Trophoblast cell (in vitro differentiated cells and primary cell): Measurements from ENCODE around the gene STX2. TPM values are rescaled to one million over a fixed set of nuclear protein-coding genes. Genes with fewer than 3 reads are reported as not detected.
A peak's percentile ranks its signal among the peaks of the same experiment; 100 is the strongest.
"Not testable (repeated sequence)": the region's sequence is repeated elsewhere in the genome, so short reads cannot be mapped to it uniquely, and the experiment has no call there.

ENCODE experiments used
- DNase-seq, 2 donors: peaks; one replicate each; pipeline ENCODE4 v3.0.0-alpha.2; 2016
- H2AFZ ChIP-seq: 2 replicates; pipeline ENCODE4 v1.6.1; 2013; ENCODE audit warnings: low read length, moderate library complexity, mild to moderate bottlenecking; ENCODE audit not compliant: insufficient read depth, poor library complexity
- H2AK5ac ChIP-seq: 2 replicates; pipeline ENCODE4 v1.6.1; 2013; ENCODE audit warnings: mild to moderate bottlenecking, low read length
- H2BK120ac ChIP-seq: 2 replicates; pipeline ENCODE4 v1.6.1; 2013; ENCODE audit warnings: low read length, mild to moderate bottlenecking, moderate library complexity; ENCODE audit not compliant: insufficient read depth, poor library complexity
- H2BK12ac ChIP-seq: 2 replicates; pipeline ENCODE4 v1.6.1; 2013; ENCODE audit warnings: mild to moderate bottlenecking, low read length, moderate library complexity
- H2BK5ac ChIP-seq: 2 replicates; pipeline ENCODE4 v1.6.1; 2013; ENCODE audit warnings: low read length, low read depth, moderate library complexity, mild to moderate bottlenecking; ENCODE audit not compliant: poor library complexity
- H3K14ac ChIP-seq: 2 replicates; pipeline ENCODE4 v1.6.1; 2013; ENCODE audit warnings: mild to moderate bottlenecking, low read length
- H3K18ac ChIP-seq: 2 replicates; pipeline ENCODE4 v1.6.1; 2013; ENCODE audit warnings: mild to moderate bottlenecking, low read length
- H3K23ac ChIP-seq: 2 replicates; pipeline ENCODE4 v1.6.1; 2013; ENCODE audit warnings: low read length
- H3K27ac ChIP-seq: 2 replicates; pipeline ENCODE4 v1.5.1; 2013; ENCODE audit warnings: low read depth, mild to moderate bottlenecking, inconsistent platforms, low read length, moderate library complexity
- H3K27me3 ChIP-seq: 2 replicates; pipeline ENCODE4 v1.6.1; 2013; ENCODE audit warnings: inconsistent platforms, mild to moderate bottlenecking, low read length, moderate library complexity; ENCODE audit not compliant: insufficient read depth
- H3K36me3 ChIP-seq, 2 experiments: 1 replicate in 1 of 2; 2 replicates in 1 of 2; pipeline ENCODE4 v1.6.1; 2013; ENCODE audit warnings: low read length in 2 of 2, mild to moderate bottlenecking in 2 of 2, moderate library complexity in 1 of 2; ENCODE audit not compliant: insufficient read depth in 2 of 2, control insufficient read depth in 1 of 2
- H3K4ac ChIP-seq: 2 replicates; pipeline ENCODE4 v1.6.1; 2013; ENCODE audit warnings: low read depth, mild to moderate bottlenecking, low read length, moderate library complexity
- H3K4me1 ChIP-seq, 2 experiments: 1 replicate in 1 of 2; 2 replicates in 1 of 2; pipeline ENCODE4 v1.6.1; 2013; ENCODE audit warnings: low read length in 2 of 2, mild to moderate bottlenecking in 2 of 2, moderate library complexity in 1 of 2; ENCODE audit not compliant: insufficient read depth in 2 of 2, control insufficient read depth in 1 of 2
- H3K4me2 ChIP-seq: 2 replicates; pipeline ENCODE4 v1.6.1; 2013; ENCODE audit warnings: inconsistent platforms, mild to moderate bottlenecking, low read length, moderate library complexity
- H3K4me3 ChIP-seq: 2 replicates; pipeline ENCODE4 v1.5.1; 2013; ENCODE audit warnings: mild to moderate bottlenecking, low read depth, low read length, inconsistent platforms
- H3K79me1 ChIP-seq: one replicate; pipeline ENCODE4 v1.6.1; 2013; ENCODE audit warnings: low read length
- H3K79me2 ChIP-seq: 2 replicates; pipeline ENCODE4 v1.6.1; 2013; ENCODE audit warnings: low read length, mild to moderate bottlenecking; ENCODE audit not compliant: control insufficient read depth, insufficient read depth, poor library complexity
- H3K9ac ChIP-seq: 2 replicates; pipeline ENCODE4 v1.6.1; 2013; ENCODE audit warnings: mild to moderate bottlenecking, low read length
- H3K9me3 ChIP-seq: 2 replicates; pipeline ENCODE4 v1.6.1; 2013; ENCODE audit warnings: low read depth, mild to moderate bottlenecking, control low read depth, inconsistent platforms, low read length; ENCODE audit not compliant: insufficient read depth
- H4K12ac ChIP-seq: 2 replicates; pipeline ENCODE4 v1.6.1; 2013; ENCODE audit warnings: low read depth, mild to moderate bottlenecking, low read length, moderate library complexity
- H4K8ac ChIP-seq: 2 replicates; pipeline ENCODE4 v1.6.1; 2013; ENCODE audit warnings: low read depth, mild to moderate bottlenecking, low read length, moderate library complexity
- H4K91ac ChIP-seq: one replicate; pipeline ENCODE4 v1.6.1; 2013; ENCODE audit warnings: low read depth, mild to moderate bottlenecking, low read length, moderate library complexity
- WGBS: extraction: QIAGEN DNeasy Blood & Tissue Kit; methylation state at CpG from one replicate; pipeline ENCODE4 v1.1.7; 2013; ENCODE audit warnings: missing lambda C conversion rate; ENCODE audit not compliant: insufficient read length, insufficient coverage; ENCODE audit errors: extremely low coverage; 5-methylcytosine and 5-hydroxymethylcytosine counted together
- polyA plus RNA-seq: library from polyadenylated mRNA; stranded (reverse); fragments of 200-250 nt; gene quantifications from 2 replicates; pipeline ENCODE4 v1.2.3, GENCODE V29; 2013

The STX2 gene
- 14.4 and 15.3 TPM in 2 replicates for polyA plus RNA-seq

DNA sequence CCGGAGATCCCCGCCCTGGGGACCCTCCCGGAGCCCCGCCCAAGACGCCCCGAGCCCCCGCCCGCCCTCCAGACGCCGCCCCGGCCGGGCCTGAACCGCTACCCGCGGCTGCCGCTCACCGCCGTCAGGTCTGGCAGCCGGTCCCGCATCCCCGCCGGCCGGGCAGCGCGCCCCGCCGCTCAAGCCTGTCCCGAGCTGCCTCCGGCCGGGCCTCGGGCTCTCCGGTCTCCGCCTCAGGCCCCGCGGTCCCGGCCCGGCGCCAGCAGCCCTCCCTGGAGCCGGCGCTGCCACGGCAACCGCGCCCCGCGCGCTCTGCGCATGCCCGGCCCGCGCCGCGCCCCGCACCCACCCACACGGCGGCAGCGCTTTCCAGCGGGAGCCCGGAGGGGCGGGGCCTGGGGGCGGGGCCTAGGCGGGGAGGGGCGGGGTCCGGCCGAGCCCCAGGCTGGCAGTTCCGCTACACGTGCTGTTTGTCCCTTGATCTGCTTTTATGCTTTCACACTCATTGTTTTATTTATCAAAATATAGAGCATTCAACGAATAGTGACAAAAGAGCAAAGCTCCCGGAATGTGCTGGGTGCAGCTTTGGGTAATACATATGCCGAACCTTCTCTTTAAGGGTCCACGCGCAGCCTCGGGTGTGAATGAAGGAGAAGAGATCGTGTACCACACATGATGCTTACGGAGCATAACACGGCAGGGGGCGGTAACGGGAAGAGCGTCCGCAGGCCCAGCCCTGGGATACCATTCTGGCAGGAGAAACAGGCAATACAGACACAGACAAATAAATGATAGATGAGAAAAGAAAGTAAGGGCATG, at the start of gene STX2:
TSS of gene STX2 (minus strand) at position 300 of the 819 bp plus-strand sequence. CDS start at position 149, 151 bp downstream.
- Histone ChIP-seq H3K14ac (peak within 1 kb of the TSS; percentile 4), H3K23ac (no peak within 1 kb of the TSS), H3K27ac (no peak within 1 kb of the TSS), H3K79me1 (no peaks in the 10 kb centered on the region), H2BK120ac (no peak within 1 kb of the TSS), H2AFZ (peak within 1 kb of the TSS; percentile 76), H3K27me3 (no peaks in the 10 kb centered on the region), H4K91ac (peak within 1 kb of the TSS; percentile 34), H3K4me2 (peak within 1 kb of the TSS; percentile 94), H3K9me3 (peaks cover 2% of the 10 kb centered on the region), H4K12ac (no peak within 1 kb of the TSS), H3K79me2 (no peaks in the 10 kb centered on the region), H2AK5ac (no peak within 1 kb of the TSS), H3K4me3 (peak within 1 kb of the TSS; percentile 90), H2BK5ac (no peak within 1 kb of the TSS), H3K18ac (peak within 1 kb of the TSS; percentile 70), H4K8ac (peak within 1 kb of the TSS; percentile 69), H3K4me1 (peaks cover 2% of the 10 kb centered on the region in 2 experiments), H3K9ac (peak within 1 kb of the TSS; percentile 74), H3K36me3 (peaks cover 0 to 2% of the 10 kb centered on the region in 2 experiments), H2BK12ac (no peak within 1 kb of the TSS), H3K4ac (no peak within 1 kb of the TSS)
- DNase-seq = peak; percentile 54 to 84
- no CpG with 5 or more reads among the region's 79 CpGs for WGBS

DNA sequence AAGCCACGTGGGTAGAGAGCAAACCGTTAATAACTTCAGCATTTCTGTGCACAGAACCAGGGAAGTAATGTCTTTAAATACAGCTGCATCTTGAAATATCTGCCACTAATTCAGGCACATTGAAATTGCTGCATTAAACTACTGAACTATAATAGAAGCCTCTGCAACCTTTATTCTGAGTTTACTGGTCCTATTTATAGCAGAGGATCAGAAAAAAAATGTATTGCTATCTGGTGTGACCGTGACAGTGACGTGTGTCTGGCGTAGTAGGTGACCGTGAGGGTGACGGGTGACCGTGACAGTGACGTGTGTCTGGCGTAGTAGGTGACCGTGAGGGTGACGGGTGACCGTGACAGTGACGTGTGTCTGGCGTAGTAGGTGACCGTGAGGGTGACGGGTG, 48.1 kb upstream of the STX2 start:
- no CpG with 5 or more reads among the region's 17 CpGs for WGBS
- not testable (repeated sequence) for H2BK5ac ChIP-seq, H3K79me2 ChIP-seq, H3K9ac ChIP-seq, H3K14ac ChIP-seq, H3K27ac ChIP-seq, H3K18ac ChIP-seq, H2BK120ac ChIP-seq, H3K4ac ChIP-seq, H2AFZ ChIP-seq, H3K9me3 ChIP-seq, DNase-seq, H3K79me1 ChIP-seq, H4K12ac ChIP-seq, H4K8ac ChIP-seq, H3K27me3 ChIP-seq, H3K4me1 ChIP-seq, H3K4me2 ChIP-seq, H2BK12ac ChIP-seq, H3K4me3 ChIP-seq, H4K91ac ChIP-seq, H3K23ac ChIP-seq, H3K36me3 ChIP-seq, H2AK5ac ChIP-seq

DNA sequence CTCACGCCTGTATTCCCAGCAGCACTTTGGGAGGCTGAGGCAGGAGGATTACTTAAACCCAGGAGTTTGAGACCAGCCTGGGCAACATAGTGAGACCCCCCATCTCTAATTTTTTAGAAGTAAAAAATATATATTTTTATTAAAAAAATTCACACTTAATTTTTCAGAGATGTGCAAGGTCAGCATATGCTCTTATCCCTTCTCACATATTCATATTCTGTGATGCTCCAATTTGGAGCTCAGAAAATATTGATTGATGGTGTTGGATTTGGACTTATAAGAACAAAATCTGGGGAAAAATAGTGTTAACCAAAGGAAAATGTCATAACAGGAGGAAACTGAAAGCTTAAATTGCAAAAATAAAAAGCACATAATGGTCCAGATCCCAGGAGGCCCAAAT, 42.5 kb upstream of the STX2 start:
- no peak overlapping the region for H2BK120ac ChIP-seq
- H3K14ac ChIP-seq = no peak overlapping the region
- H3K18ac ChIP-seq = no peak overlapping the region
- H3K4me3 ChIP-seq = no peak overlapping the region
- H3K79me1 ChIP-seq = no peaks in the 10 kb centered on the region
- no peak overlapping the region for H4K91ac ChIP-seq
- H3K36me3 ChIP-seq = peaks cover 0 to 6% of the 10 kb centered on the region in 2 experiments
- H4K8ac ChIP-seq = no peak overlapping the region
- no peak overlapping the region for H3K27ac ChIP-seq
- no peak for DNase-seq
- WGBS = no CpG with 5 or more reads among the region's 1 CpG
- no peak overlapping the region for H3K9ac ChIP-seq
- H3K4me1 ChIP-seq = no peaks in the 10 kb centered on the region
- no peak overlapping the region for H2AFZ ChIP-seq
- no peaks in the 10 kb centered on the region for H3K27me3 ChIP-seq
- no peaks in the 10 kb centered on the region for H3K79me2 ChIP-seq
- H2BK5ac ChIP-seq = no peak overlapping the region
- H3K4ac ChIP-seq = no peak overlapping the region
- no peak overlapping the region for H2AK5ac ChIP-seq
- H4K12ac ChIP-seq = no peak overlapping the region
- H3K23ac ChIP-seq = no peak overlapping the region
- no peak overlapping the region for H2BK12ac ChIP-seq
- H3K9me3 ChIP-seq = no peaks in the 10 kb centered on the region
- no peak overlapping the region for H3K4me2 ChIP-seq

DNA sequence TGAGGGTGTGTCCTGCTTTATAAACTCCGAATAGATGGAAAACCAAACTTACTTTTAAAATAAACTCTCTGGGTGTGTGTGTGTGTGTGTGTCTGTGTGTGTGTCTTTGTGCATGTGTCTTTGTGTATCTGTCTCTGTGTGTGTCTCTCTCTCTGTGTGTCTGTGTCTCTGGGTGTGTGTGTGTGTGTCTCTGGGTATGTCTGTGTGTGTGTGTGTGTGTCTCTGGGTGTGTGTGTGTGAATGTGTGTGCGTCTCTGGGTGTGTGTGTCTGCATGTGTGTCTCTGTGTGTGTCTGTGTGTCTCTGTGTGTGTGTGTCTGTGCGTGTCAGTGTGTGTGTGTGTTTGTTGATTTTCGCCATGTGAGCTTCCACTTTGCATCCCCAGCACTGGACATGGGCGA, 42.0 kb upstream of the STX2 start:
- Histone ChIP-seq H3K9me3 (no peaks in the 10 kb centered on the region), H3K4me1 (no peaks in the 10 kb centered on the region), H2BK12ac (no peak overlapping the region), H3K79me2 (no peaks in the 10 kb centered on the region), H2AFZ (no peak overlapping the region), H2BK120ac (no peak overlapping the region), H3K27ac (no peak overlapping the region), H2BK5ac (no peak overlapping the region), H3K9ac (no peak overlapping the region), H3K4ac (no peak overlapping the region), H3K4me3 (peak overlapping the region; percentile 56), H2AK5ac (no peak overlapping the region), H3K4me2 (no peak overlapping the region), H3K23ac (peak overlapping the region; percentile 78), H4K12ac (no peak overlapping the region), H3K27me3 (no peaks in the 10 kb centered on the region), H3K14ac (no peak overlapping the region), H3K79me1 (no peaks in the 10 kb centered on the region), H3K36me3 (peaks cover 0 to 8% of the 10 kb centered on the region in 2 experiments), H4K8ac (no peak overlapping the region), H4K91ac (no peak overlapping the region), H3K18ac (no peak overlapping the region)
- no peak for DNase-seq
- no CpG with 5 or more reads among the region's 5 CpGs for WGBS
